Hematopoietic multipotent progenitor cell (in vitro differentiated cells): Measurements from ENCODE around the gene REC114. TPM values are rescaled to one million over a fixed set of nuclear protein-coding genes. Genes with fewer than 3 reads are reported as not detected.
"Not testable (repeated sequence)": the region's sequence is repeated elsewhere in the genome, so short reads cannot be mapped to it uniquely, and the experiment has no call there.

Experiments used
- DNase-seq, 3 donors: peaks; one replicate each; pipeline ENCODE4 v3.0.0-alpha.2; 2011 to 2015; ENCODE audit warnings: low read depth in 2 of 3, low spot score in 2 of 3
- total RNA-seq: library from RNA; depleted of rRNA; stranded (reverse); fragments of >200 nt; gene quantifications from one replicate; pipeline ENCODE4 v1.2.3, GENCODE V29; 2012

Gene REC114
- total RNA-seq, 1 donor: not detected

DNA sequence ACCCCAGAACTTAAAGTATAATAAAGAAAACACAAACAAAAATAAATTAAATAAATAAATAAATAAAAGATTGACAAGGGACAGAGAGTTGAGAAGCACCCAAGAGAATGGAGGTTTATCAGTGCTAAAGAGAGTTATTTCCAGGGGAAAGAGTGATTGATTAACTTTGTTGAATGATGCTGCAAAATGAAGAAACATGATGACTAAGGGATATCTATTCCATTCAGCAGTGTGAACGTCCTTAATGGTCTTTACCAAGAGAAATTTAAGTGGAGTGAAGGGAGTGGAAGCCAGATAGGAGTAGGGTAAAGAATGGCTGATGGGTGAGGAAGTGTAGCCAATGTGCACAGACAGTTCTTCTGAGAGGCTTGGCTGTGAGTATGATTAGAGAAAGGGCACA, 11.1 kb downstream of the REC114 start:
- DNase-seq: no peak

DNA sequence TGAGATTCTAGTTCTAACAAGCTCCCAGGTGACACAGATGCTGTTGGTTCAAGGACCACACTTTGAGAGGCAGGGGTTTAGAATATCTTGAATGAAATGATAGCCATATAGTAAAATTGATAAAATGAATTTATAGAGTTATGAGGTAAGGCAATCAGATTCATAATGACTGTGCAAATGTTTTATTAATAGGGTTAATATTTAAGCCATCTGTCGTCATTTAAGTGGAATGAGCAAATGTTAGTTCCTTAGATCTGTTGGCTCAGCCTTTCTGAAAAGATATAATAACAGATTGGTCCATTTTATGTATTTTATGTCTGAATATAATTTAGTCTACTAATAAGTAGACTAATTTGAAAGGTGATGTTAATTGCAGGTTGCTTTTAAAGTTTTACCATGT, 12.9 kb downstream of the REC114 start:
- DNase-seq: no peak

DNA sequence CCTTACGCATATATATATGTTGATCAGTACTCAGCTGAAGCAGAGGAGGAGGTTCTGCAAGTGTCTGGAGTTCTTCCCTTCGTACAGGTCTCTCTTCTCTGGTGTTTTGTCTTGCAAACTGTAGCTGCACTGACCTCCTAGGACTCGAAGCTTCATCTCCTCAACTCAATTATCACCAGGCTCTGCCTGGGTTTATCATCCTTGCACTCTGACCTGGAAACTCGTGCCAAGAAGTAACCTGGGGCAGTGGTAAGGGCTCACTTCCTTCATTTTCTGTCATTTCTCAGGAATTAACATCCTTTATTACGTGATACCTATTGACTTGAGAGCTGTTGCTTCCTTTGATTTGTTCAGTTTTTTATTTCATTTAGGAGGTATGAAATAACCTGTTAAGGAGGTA, 14.4 kb downstream of the REC114 start:
- no peak for DNase-seq

DNA sequence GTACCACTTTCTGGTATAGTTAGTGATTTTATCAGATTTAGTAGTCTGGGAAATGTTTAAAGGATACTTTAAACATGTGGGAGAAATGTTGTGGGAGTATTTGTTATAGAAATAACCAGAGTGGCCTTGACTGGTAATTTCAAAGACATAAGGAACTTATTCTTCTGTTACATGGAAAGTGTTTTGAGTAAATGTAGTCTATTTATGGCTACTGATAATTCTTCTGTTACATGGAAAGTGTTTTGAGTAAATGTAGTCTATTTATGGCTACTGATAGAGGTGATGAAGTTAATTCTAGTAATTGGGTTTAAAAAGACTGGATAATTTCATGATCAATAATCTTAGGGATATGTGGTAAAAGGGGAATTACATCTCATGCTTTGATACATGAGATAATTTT, 17.7 kb downstream of the REC114 start:
- no peak for DNase-seq

DNA sequence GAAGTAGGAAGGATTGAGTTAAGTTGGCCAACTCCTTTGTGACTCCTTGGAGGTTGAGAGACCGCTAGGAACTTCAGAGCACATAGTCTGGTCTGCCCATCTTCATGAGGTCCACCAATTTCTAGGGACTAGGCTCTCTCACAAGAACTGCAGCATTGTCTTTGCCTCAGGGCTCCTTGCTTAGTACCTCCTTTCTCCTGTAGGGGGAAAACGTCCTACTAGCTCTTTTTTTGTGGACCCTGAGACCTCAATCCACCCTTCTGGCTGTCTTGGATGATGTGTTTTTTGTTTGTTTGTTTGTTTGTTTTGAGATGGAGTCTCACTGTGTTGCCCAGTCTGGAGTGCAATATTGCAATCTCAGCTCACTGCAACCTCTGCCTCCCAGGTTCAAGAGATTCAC, 21.6 kb downstream of the REC114 start:
- no peak for DNase-seq

DNA sequence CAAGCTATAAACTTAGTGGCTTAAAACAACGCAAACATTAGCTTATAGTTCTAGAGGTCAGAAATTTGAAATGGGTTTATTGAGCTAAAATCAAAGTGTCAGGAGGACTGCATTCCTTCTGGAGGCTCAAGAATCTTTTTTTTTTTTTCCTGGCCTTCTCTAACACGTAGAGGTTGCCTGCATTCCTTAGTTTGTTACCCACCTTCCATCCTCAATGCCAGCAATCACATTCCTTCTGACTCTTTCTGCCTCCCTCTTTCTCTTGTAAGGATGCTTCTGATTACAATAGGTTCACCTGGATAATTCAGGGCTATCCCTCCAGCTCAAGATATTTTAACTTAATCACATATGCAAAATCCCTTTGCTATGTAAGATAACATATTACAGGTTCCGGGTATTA, 24.8 kb downstream of the REC114 start:
- DNase-seq: no peak

DNA sequence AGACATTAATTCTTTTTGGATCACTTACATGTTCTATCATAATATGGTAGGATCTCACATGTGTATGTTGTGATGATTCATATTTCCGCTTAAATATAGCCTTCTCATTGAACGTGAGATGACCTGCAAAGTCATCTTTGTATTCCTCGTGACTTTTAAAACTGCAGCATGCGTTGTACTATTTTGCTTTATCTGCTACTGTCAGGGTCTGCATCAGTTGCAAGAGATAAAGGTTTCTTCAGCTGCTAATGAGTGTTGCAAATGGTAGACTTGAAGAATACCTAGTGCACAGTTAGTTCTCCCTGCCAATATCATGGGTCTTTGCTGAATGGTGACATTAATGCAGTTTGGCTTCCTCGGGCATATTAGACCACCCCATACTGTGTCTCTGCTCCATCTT, 31.8 kb downstream of the REC114 start:
- DNase-seq: no peak

DNA sequence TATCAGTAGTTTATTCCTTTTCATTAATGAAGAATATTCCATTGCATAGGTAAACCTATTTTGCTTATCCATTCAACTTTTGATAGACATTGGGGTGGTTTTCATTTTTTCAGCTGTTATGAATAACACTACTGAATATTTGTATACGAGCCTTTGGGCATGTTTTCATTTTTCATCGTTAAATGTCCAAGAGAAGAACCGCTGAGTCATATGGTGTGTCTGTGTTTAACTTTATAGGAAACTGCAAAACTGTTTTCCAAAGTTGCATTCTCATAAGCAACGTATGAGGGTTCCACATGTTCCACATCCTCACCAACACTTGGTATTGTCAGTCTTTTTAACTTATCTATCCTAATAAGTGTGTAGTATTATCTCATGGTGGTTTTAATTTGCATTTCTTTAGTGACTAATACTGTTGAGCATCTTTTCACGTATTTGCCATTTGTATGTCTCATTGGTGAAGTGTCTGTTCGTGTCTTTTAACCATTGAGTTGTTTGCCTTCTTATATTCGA, 33.8 kb downstream of the REC114 start:
- no peak for DNase-seq

DNA sequence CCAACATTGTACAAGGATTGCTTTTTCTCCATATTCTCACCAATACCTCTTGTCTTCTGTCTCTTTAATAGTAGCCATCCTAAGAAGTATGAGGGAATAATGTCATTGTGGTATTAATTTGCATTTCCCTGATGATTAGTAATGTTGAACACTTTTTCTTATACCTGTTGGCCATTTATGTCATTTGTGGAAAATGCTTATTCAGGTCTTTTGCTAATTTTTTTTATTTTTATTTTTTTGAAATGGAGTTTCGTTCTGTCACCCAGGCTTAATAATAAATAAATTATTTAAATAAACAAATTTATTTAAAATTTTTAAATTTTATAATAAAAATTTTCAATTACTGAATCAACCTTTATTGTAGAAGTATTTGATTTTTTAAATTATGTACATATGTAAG, 37.1 kb downstream of the REC114 start:
- no peak for DNase-seq

DNA sequence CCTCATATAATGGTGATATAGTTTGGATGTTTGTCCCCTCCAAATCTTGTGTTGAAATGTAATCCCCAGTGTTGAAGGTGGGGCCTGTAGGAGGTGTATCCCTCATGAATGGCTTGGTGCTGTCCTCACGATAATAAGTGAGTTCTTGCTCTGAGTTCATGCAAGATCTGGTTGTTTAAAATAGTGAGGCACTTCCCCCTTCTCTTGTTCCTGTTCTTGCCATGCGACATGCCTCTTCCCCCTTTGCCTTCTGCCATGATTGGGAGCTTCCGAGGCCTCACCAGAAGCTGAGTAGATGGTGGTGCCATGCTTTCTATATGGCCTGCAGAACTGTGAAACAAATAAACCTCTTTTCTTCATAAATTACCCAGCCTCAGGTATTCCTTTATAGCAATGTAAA, 39.2 kb downstream of the REC114 start:
- no peak for DNase-seq

DNA sequence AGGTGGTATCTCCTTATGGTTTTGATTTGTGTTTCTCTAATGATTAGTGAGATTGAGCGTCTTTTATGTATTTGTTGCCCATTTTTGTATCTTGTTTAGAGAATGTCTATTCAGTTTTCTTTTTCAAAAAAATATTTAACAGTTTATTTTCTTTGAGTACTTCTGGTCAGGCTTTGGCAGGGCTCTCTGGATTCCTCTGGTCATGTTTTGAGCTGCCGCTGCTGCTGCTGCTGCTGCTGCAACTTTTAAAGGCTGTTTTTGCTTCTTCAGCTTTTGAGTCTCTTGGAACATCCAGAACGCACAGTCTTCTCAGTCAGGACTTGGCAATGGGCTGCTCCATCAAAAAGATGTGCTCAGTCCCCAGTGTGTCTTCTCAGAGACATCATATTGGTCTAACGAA, 40.1 kb downstream of the REC114 start:
- DNase-seq: no peak

DNA sequence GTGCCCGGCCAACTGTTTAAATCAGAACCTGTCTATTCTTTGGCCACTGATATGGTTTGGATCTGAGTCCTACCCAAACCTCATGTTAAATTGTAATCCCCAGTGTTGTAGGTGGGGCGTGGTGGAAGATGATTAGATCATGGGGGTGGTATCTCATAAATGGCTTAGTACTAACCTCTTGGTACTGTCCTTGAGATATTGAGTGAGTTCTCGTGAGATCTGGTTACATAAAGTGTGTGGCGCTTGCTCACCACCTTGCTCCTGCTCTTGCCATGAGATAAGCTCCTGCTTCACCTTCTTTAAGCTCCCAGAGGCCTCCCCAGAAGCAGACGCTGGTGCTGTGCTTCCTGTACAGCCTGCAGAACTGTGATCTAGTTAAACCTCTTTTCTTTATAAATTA, 42.4 kb downstream of the REC114 start:
- no peak for DNase-seq

DNA sequence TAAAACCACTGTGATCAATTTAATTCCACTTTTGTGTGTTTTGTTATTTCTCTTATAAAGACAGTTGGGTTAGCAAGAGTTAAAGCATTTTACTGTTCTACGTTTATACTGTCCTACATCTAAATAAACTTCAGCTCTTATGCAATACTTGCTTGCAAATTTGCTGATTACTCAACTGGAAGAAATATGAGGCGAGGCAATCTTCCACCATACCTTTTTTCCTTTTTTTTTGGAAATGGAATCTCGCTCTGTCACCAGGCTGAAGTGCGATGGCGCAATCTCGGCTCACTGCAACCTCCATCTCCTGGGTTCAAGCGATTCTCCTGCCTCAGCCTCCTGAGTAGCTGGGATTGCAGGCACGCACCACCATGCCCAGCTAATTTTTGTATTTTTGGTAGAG, 42.9 kb downstream of the REC114 start:
- DNase-seq: not testable (repeated sequence)

DNA sequence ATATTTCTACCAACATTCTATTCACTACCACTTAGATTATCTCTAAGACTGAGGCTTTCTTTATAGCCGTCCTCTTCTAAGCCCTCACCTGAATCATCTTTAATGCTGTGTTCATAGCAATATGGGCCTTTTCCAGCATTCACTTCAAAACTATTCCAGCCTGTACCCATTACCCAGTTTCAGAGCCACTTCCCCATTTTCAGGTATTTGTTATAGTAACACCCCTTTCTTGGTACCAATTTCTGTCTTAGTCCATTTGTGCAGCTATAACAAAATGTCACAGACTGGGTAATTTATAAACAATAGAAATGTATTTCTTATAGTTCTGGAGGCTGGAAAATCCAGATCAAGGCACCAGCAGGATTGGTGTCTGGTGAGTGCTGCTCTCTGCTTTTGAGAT, 45.7 kb downstream of the REC114 start:
- DNase-seq: no peak

DNA sequence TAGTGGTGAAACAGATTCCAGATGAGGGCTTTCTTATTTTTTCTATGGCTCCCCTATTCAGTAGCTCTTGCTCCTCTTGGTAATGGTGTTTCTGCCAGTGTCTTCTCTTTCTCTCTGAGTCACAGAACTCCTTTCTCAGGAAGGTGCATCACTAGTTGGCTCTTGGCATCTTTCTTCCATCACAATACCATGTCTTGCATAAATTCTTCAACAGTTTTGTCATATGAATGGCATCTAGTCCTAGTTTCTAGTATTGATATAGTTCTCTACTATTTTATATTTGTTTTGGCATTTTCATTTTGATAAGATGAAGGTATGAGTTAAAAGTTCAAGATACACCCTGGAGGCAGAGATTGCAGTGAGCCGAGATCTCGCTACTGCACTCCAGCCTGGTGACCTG, 51.0 kb downstream of the REC114 start:
- DNase-seq: no peak

DNA sequence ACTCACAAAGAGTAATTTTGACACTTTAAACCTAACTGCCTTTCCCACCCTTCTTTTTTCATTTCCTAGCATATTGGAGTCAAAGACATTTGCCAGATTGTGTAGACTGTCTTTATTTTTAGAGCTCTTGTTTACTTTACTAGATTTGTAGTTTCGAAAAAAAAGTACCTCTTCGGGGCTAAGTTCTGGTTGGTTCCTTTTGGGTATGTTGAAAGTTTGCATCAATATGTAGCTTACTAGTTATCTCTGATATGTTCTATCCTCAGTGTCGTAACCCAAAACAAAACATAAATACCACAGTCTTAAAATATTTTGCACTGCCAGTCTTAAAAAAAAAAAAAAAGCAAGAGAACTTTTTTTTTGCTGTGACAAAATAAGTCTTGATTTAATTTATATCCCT, 52.2 kb downstream of the REC114 start:
- DNase-seq: no peak

DNA sequence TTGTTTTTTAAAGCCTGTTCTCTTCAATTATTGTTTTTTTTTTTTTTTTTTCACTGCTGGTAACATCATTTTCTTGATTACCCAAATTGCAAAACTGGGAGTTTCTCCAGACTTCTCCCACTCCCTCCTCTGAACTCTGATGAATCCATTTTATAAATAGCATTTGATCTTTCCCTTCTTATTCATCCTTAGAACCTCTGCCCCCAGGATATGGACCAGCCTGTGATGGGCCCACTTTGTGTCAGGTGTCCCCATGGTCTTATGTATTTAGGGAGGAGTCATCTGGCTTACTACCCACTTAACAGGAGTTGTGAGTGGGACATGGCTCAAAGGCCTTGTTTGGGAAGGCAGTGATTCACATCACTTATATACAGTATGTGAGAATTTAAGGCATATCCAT, 57.7 kb downstream of the REC114 start:
- no peak for DNase-seq

DNA sequence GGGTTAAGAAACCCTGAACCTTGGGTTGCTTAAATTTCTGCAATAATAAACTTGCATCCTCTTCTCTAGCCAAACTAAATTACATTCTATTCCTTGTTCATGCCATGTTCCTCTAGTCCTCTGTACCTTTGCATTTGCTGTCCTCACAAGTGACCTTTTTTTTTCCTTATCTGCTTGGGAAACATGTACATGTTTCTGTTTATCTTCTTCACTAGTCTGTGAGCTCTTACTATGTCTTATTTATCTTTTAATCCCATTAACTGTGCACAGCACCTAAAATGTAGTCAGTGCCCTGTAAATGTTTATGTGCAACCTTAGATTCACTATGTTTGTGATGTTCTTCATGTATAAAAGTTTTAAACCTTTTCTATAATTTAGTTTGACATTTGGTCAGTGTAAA, 61.9 kb downstream of the REC114 start:
- no peak for DNase-seq

DNA sequence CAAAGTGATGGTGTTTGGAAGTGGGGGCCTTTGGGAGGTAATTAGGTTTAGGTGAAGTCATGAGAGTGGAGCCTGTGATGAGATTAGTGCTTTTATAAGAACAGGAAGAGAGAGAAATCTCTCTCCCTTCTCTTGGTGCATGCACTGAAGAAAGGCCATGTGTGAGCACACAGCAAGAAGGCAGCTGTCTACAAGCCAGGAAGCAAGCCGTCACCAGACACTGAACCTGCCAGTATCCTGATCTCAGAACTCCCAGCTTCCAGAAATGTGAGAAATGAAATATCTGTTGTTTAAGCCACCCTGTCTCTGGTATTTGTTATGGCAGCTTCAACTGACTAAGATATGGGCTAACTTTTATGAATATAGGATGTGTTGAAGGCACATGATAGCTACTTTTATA, 72.6 kb downstream of the REC114 start:
- DNase-seq: no peak

DNA sequence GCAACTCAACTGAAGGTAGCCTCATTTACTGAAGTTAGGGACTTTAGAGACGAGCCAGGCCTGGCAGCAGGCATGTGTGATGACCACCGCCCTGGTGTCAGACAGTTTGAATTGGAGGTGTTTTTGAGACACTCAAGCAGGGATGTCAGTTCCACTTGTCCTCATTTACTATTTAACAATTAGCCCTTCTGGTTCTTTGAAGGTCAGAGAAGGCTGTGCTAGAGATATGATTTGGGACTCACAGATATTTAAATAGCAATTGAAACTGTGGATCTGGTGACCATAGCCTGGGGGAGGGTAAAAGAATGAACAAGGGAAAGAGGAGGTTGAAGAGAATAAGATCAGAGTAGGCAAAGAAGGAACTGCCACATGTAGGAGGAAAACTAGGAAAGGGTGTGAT, 74.6 kb downstream of the REC114 start:
- no peak for DNase-seq

DNA sequence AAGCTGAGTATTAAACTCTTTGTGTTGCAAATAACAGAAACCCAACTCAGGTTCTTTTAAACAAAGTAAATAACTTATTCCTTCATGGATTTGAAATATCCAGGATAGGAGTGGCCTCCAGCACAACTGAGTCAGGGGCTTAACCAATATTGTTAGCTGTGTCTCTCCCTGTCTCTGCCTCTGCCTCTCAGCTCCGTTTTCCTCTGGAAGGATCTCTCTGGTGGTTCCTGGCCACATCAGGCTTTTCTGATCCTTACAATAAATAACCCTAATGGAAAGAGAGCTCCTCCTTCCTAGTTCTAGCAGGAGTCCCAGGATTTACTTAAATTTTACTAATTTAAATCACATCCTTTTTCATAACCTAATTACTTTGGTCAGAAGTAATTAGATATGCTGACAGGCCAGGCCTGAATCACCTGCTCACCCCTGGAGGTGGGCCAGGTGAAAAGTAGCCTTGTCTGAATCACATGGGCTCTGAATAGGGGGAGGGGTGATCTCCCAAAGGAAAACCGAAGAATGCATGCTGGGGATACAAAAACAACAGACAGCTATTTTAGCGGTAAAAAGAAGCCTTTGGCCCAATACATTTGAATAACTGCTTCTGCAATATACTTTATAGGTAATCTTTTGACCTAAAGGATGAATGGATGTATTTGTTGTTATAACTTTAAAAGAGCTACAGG, 75.4 kb downstream of the REC114 start:
- no peak for DNase-seq

DNA sequence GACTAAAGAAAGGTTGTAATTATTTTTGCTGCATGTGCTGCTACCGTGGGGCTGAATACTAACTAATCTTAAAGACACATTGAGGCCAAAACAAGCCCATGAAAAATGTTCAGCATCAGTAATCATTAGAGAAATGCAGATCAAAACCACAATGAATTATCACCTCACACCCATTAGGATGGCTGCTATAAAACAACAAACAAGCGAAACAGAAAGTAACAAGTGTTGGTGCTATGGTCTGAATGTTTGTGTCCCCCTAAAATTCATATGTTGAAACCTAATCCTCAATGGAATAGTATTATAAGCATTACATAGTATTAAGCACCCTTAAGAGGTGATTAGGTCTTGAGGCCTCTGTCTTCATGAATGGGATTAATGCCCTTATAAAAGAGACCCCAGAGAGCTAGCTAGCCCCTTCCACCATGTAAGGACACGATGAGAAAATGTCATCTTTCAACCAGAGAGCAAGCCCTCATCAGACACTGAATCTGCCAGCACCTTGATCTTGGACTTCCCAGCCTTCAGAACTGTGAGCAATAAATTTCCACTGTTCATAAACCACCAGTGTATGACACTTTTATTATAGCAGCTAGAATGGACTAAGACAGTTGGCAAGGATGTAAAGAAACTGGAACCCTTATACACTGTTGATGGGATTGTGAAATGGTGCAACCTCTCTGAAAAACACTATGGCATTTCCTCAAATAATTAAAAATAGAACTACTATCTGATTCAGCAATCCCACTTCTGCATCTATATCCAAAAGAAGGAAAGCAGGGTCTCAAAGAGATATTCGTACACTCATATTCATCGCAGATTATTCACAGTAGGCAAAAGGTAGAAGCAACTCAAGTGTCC, 76.1 kb downstream of the REC114 start:
- DNase-seq: no peak
